ENCODE measurements around the gene RARRES2.

Gene RARRES2

DNA sequence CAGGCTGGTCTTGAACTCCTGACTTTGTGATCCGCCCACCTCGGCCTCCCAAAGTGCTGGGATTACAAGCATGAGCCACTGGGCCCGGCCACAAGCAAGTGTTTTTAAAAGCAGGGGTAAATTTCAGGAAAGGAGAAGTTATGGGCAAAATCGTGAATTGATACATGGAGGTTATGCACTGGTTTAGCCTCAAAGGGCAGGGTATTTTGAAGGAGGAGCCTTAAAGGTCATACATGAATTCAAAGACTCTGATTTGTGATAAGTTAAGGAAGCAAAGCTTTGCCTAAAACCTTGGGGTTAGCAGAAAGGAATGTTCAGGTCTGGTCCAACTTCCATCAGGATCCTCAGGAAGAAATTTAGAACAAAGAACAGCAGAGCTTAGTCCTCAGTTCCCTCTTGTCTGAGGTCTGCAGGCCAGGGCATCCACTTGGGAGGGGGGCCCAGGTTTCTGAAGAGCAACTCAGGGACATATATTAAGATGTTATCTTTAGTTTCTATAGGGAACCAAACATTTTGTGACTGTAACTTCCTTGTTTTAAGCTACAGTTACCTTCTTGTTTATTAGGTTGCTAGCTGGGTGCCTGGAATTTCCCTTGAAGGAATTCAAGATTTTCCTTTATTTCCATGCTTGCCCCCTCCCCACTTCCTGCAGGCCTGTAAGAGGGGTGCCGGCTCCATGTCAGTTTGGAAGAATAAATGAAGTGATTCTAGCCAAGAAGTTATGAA lies 24.4 kb upstream of the RARRES2 start:
- TF ChIP-seq, protein P1, sequence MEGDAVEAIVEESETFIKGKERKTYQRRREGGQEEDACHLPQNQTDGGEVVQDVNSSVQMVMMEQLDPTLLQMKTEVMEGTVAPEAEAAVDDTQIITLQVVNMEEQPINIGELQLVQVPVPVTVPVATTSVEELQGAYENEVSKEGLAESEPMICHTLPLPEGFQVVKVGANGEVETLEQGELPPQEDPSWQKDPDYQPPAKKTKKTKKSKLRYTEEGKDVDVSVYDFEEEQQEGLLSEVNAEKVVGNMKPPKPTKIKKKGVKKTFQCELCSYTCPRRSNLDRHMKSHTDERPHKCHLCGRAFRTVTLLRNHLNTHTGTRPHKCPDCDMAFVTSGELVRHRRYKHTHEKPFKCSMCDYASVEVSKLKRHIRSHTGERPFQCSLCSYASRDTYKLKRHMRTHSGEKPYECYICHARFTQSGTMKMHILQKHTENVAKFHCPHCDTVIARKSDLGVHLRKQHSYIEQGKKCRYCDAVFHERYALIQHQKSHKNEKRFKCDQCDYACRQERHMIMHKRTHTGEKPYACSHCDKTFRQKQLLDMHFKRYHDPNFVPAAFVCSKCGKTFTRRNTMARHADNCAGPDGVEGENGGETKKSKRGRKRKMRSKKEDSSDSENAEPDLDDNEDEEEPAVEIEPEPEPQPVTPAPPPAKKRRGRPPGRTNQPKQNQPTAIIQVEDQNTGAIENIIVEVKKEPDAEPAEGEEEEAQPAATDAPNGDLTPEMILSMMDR (IDR thresholded peaks at IDR 0.05; ENCODE audit: low read depth, low read length), result no peak
- no peak for DNase-seq
- Histone ChIP-seq H3K4me3 (ENCODE audit: low read depth, low read length) (no peak overlapping the region), H3K4me1 (peaks cover 6% of the 10 kb centered on the region), H3K36me3 (peaks cover 12% of the 10 kb centered on the region), H3K27me3 (no peaks in the 10 kb centered on the region), H3K9me3 (no peaks in the 10 kb centered on the region)

DNA sequence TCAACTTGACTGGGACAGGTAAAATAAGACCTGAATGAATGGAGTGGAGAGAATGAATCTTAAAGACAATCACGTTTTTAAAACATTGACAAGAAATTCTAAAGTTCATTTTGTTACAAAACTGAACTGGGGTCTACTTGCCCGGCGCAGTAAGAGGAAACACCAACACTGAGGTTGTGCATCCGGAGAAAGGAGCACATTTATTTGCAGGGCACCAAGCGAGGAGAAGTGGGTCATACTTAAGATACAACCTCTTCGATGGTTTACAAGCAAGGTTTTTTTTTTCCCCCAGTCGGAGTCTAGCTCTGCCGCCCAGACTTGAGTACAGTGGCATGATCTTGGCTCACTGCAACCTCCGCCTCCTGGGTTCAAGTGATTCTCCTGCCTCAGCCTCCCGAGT lies 23.8 kb upstream of the RARRES2 start:
- H3K36me3 ChIP-seq, result peaks cover 6% of the 10 kb centered on the region; the same call in 1 of the 2 replicates
- H3K4me1 ChIP-seq, result peaks cover 6% of the 10 kb centered on the region
- no peaks in the 10 kb centered on the region for H3K9me3 ChIP-seq
- TF ChIP-seq, protein P1 (IDR thresholded peaks at IDR 0.05; ENCODE audit: low read depth, low read length), result no peak
- no peak for DNase-seq
- H3K27me3 ChIP-seq, result no peaks in the 10 kb centered on the region
- H3K4me3 ChIP-seq (ENCODE audit: low read depth, low read length), result no peak overlapping the region

DNA sequence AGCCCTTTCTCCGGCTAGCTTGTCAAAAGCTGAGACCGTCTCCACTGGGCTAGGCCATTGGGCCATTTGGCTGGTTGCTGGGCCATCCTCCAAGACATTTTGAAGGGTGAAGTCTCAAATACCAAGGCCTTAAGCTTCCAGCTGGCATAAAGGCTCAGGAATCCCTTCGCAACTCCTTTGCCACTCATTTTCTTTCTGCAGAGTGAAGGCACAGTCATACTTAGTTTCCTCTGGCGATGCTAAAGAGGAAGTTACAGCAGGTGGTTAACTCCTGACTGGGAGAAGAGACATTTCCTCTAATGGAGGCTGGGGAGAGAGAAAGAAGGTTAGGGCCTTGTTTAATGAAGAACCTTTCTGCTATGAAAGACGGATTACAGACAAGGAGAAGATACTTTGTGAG lies 22.4 kb upstream of the RARRES2 start:
- Histone ChIP-seq H3K27me3 (no peaks in the 10 kb centered on the region), H3K4me1 (peaks cover 6% of the 10 kb centered on the region), H3K9me3 (no peaks in the 10 kb centered on the region), H3K4me3 (ENCODE audit: low read depth, low read length) (no peak overlapping the region), H3K36me3 (no peaks in the 10 kb centered on the region)
- DNase-seq, result no peak
- TF ChIP-seq, protein P1 (IDR thresholded peaks at IDR 0.05; ENCODE audit: low read depth, low read length), result no peak

DNA sequence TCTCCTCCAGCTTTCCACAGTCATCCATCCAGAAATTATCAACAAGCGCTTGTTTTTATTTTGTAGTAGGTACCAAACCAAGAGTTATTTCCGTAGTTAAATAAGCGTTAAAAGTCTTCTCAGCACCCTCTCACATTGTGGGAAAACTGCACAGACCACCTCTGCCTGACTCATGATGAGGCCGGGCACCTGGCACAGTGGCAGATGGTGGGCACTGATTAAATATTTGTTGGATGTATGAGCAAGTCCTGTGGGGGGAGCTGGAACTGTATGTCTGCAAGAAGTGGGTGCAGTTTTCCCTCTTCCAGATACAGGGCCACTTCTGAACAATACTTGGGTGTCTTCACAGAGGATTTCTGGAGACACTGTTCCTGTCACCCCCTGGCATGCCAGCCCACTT lies 21.9 kb upstream of the RARRES2 start:
- Histone ChIP-seq H3K27me3 (no peaks in the 10 kb centered on the region), H3K9me3 (no peaks in the 10 kb centered on the region), H3K36me3 (no peaks in the 10 kb centered on the region), H3K4me3 (ENCODE audit: low read depth, low read length) (no peak overlapping the region), H3K4me1 (peaks cover 6% of the 10 kb centered on the region)
- DNase-seq, result no peak
- TF ChIP-seq, protein P1 (IDR thresholded peaks at IDR 0.05; ENCODE audit: low read depth, low read length), result no peak

DNA sequence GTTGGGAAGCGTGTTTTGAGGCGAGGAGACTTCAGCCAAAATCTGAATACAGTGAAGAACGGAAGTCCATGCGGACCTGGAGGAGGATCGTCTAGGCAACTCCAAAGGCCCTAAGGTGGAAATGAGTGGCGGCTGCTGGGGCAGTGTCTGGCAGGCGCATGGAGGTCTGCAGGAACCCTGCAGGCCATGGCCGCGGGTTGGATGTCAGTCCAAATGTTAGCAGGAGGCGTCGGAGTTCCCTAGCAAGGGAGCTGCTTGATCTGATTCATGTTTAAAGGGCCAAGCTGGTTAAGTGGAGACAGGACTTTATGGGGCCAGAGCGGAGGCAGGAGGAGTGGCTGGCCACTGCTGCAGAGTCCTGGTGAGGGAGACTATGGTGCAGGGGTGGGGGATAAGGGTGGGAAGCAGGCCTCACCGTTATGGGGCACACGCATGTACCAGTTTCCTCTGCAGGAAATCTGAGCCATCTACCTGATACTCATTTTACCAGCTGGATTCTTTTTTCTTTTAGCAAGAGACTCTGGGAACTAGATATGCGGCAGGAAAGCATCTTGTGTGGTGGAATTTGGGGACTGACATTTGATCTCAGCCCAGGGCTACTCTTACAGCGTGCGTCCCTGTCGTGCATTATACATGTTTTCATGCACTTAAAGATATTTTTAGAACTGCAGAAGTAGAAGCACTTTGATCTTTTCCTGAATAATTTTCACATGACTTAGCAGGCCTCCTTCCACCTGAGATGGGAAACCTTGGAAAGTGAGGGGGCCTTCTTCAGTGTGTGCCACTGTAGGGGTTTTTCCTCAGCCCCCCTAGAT lies 20.6 kb upstream of the RARRES2 start:
- Histone ChIP-seq H3K4me1 (peaks cover 6% of the 10 kb centered on the region), H3K27me3 (no peaks in the 10 kb centered on the region), H3K4me3 (ENCODE audit: low read depth, low read length) (no peak overlapping the region), H3K9me3 (no peaks in the 10 kb centered on the region), H3K36me3 (no peaks in the 10 kb centered on the region)
- TF ChIP-seq, protein P1 (IDR thresholded peaks at IDR 0.05; ENCODE audit: low read depth, low read length), result no peak
- no peak for DNase-seq

DNA sequence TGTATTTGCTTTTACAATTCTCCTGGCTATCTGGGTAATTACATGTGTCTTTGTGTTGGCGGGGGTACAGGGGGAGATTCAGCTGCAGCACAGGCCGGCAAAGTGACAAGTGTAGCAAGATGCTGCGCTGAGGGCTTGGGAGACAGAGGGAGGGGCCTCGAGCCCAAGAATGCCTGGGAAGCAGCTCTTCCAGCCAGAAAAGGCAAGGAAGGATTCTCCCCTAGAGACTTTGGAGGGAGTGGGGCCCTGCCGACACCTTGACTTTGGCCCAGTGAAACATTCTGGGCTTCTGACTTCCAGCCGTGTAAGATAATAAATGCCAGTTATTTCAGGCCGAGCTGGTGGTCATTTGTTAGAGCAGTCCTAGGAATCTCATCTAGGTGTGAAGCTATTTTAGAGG lies 20.0 kb upstream of the RARRES2 start:
- no peak for DNase-seq
- no peaks in the 10 kb centered on the region for H3K27me3 ChIP-seq
- H3K4me1 ChIP-seq, result peaks cover 10% of the 10 kb centered on the region
- H3K9me3 ChIP-seq, result no peaks in the 10 kb centered on the region
- H3K36me3 ChIP-seq, result no peaks in the 10 kb centered on the region
- TF ChIP-seq, protein P1 (IDR thresholded peaks at IDR 0.05; ENCODE audit: low read depth, low read length), result no peak
- H3K4me3 ChIP-seq (ENCODE audit: low read depth, low read length), result no peak overlapping the region

Data from BE2C (cell line).